Skeletal muscle cell (primary cell): ENCODE measurements around the gene ARPC1A.
"Not testable (repeated sequence)": the region's sequence is repeated elsewhere in the genome, so short reads cannot be mapped to it uniquely, and the experiment has no call there.

Experiments
- DNase-seq: peaks from one replicate; pipeline ENCODE4 v3.0.0-alpha.2; 2010; ENCODE audit warnings: low read depth
- H3K4me3 ChIP-seq: 2 replicates; pipeline ENCODE4 v1.5.1; 2011; ENCODE audit warnings: low read depth, mild to moderate bottlenecking, control low read depth, low read length, moderate library complexity

ARPC1A gene

GRCh38 chr7:99403764-99404163 is 78.1 kb downstream of the ARPC1A start:
- no peak overlapping the region for H3K4me3 ChIP-seq
- DNase-seq, result no peak

DNA sequence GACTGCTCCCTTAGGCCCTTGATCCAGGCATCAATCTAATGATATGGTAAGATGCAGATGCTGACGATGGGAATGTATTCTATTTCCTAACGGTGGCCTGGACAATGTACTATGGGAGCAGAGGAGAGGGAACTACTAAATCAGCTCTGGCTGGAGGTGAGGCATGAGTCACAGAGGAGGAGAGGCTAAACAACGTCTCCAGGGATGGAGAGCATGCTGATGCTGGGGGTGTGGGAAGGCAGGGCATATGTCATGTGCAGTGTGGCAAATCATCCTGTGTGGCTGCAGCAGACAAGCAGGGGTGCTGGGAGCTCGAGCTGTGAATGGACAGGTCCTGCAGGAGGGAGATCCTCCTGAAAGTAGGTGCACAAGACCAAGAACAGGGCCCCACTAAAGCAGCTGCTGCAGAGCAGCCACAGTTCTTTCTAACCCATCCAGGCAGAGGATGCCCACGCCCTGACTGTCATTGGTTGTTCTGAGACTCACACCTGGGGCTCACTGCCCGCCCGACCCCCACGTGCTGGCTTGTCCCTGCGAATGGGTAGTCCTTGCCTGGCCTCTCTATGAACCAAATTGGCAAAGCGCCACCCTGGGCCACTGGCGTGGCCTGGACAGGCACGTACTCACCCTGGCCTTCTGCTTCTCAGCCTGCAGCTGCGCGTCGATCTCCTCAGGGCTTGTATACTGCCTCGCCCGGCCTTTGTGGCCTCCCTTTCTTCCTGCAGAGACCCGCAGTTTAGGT is 78.7 kb downstream of the ARPC1A start:
- peak; percentile 32 for DNase-seq
- H3K4me3 ChIP-seq, result no peak overlapping the region

DNA sequence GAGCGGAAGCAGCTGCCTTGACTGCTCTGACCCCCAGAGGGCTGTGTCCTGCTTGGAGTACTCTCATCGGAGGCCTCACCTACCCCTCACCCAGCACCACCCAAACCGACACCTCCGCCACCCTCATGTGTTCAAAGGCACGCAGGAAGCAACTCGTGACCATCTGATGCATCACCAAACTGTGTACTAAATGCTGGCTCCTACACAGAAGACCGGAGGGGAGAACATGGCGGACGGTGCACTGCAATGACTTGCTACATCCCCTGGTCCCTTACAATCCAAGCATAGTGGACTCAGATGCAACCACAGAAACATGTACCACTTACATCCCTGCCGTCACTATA is 79.3 kb downstream of the ARPC1A start:
- no peak overlapping the region for H3K4me3 ChIP-seq
- DNase-seq, result no peak

DNA sequence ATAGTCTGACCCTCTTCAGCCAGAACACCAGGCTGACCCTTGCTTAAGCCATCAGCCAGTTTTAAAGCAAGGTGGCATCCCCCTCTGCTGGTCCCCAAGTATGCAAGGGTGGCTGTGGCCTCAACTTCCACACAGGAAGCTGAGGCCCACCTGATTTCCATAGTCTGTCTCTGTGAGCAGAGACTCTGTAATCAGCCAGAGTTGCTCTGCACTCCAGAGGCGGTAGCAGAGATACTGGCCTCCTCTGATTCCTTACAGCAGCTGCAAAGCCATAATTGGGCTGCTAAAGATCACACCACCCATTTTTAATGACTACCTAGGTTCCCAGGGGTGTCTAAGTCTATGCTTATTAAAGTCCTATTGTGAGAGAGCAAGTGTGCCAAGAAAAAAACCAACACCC is 80.9 kb downstream of the ARPC1A start:
- DNase-seq, result no peak
- H3K4me3 ChIP-seq, result no peak overlapping the region

- H3K4me3 ChIP-seq, result peak overlapping the region; percentile 87
- peak; percentile 63 for DNase-seq
These were observed 82.2 kb downstream of the ARPC1A start for GRCh38 chr7:99407872-99408378.

GRCh38 chr7:99408379-99409191 is 82.9 kb downstream of the ARPC1A start, which contains the start of the genes BUD31 and PDAP1:
Gene BUD31 (plus strand): TSS chr7:99408969. CDS start chr7:99411093, 2,124 bp downstream.
Gene PDAP1 (minus strand): TSS chr7:99408597. CDS start chr7:99408548, 49 bp downstream.
- peak within 1 kb of the TSS; percentile 87 for H3K4me3 ChIP-seq
- DNase-seq, result peak; percentile 81

DNA sequence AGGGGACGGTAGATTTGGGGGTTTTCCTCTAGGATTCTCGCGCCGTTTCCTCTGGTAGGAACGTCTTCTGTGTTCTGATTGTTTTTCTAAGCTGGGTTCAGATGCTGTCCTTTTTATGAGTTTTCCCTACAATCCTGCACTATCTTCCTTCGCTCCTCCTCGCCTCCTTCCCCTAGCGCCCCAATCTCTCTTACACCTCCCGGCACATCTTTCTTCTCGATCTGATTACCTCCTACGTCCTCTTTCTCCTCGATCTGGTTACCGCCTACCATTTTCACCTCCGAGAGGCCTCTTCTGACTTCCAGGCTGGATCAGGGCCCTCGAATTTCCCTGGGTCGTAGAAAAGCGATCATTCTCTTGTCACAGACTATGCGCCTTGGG is 83.5 kb downstream of the ARPC1A start:
- peak overlapping the region; percentile 87 for H3K4me3 ChIP-seq
- no peak for DNase-seq

GRCh38 chr7:99409806-99410205 is 84.1 kb downstream of the ARPC1A start:
- DNase-seq, result no peak
- H3K4me3 ChIP-seq, result peak overlapping the region; percentile 87

- no peak overlapping the region for H3K4me3 ChIP-seq
- no peak for DNase-seq
These were observed 84.9 kb downstream of the ARPC1A start for GRCh38 chr7:99410635-99411034.

DNA sequence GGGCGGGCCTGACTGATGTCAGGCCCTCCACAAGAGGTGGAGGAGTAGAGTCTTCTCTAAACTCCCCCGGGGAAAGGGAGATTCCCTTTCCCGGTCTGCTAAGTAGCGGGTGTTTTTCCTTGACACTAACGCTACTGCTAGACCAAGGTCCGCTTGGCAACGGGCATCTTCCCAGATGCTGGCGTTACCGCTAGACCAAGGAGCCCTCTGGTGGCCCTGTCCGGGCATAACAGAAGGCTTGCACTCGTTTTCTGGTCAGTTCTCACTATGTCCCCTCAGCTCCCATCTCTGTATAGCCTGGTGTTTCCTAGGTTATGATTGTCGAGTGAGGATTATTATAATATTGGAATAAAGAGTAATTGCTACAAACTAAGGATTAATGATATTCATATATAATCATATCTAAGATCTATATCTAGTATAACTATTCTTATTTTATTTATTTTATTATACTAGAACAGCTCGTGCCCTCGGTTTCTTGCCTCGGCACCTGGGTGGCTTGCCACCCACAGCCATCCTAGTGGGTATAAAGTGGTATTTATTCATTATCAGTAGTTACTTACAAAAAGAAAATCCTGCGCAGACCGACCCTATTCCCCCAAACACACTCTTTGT is 89.9 kb downstream of the ARPC1A start:
- not testable (repeated sequence) for H3K4me3 ChIP-seq, DNase-seq
